ENCODE results near the gene PLEKHN1.

PLEKHN1 gene

GRCh38 chr1:929712-930632 is 36.3 kb upstream of the PLEKHN1 start:
- no peak for DNase-seq (ENCODE audit: low spot score)

- no peak for DNase-seq (ENCODE audit: low spot score)
Observed at GRCh38 chr1:930633-931138, 35.6 kb upstream of the PLEKHN1 start.

GRCh38 chr1:931380-932172 is 34.7 kb upstream of the PLEKHN1 start:
- no peak for DNase-seq (ENCODE audit: low spot score)

GRCh38 chr1:932173-932510 is 34.1 kb upstream of the PLEKHN1 start:
- DNase-seq (ENCODE audit: low spot score), result no peak

- no peak for DNase-seq (ENCODE audit: low spot score)
Observed at GRCh38 chr1:932776-933602, 33.3 kb upstream of the PLEKHN1 start.

- DNase-seq (ENCODE audit: low spot score), result no peak
Observed at GRCh38 chr1:933603-933940, 32.7 kb upstream of the PLEKHN1 start.

GRCh38 chr1:934991-935750 is 31.1 kb upstream of the PLEKHN1 start:
- no peak for DNase-seq (ENCODE audit: low spot score)

GRCh38 chr1:935751-936231 is 30.5 kb upstream of the PLEKHN1 start:
- no peak for DNase-seq (ENCODE audit: low spot score)

- no peak for DNase-seq (ENCODE audit: low spot score)
Observed at GRCh38 chr1:936348-937264, 29.7 kb upstream of the PLEKHN1 start.

- no peak for DNase-seq (ENCODE audit: low spot score)
Observed at GRCh38 chr1:937521-937920, 28.8 kb upstream of the PLEKHN1 start.

- peak; percentile 71 for DNase-seq (ENCODE audit: low spot score)
Observed at GRCh38 chr1:938088-938683, 28.1 kb upstream of the PLEKHN1 start.

GRCh38 chr1:938711-939489 is 27.4 kb upstream of the PLEKHN1 start:
- DNase-seq (ENCODE audit: low spot score), result no peak

- DNase-seq (ENCODE audit: low spot score), result no peak
Observed at GRCh38 chr1:939511-940106, 26.7 kb upstream of the PLEKHN1 start.

GRCh38 chr1:940107-941014 is 25.9 kb upstream of the PLEKHN1 start:
- peak; percentile 59 for DNase-seq (ENCODE audit: low spot score)

- no peak for DNase-seq (ENCODE audit: low spot score)
Observed at GRCh38 chr1:941015-941587, 25.2 kb upstream of the PLEKHN1 start.

GRCh38 chr1:941588-942383 is 24.5 kb upstream of the PLEKHN1 start:
- DNase-seq (ENCODE audit: low spot score), result peak; percentile 50
